K562 (cell line): ENCODE data around the gene PI4KA. TPM values are rescaled to one million over a fixed set of nuclear protein-coding genes. Genes with fewer than 3 reads are reported as not detected.

Experiments used
- BHLHE40 ChIP-seq: IDR thresholded peaks from 2 replicates; pipeline ENCODE4 v1.6.1; 2011; ENCODE audit warnings: low read length, improper control_type of control experiment
- CHD4 ChIP-seq: fragments of 200-600 bp; sonication (generic); IDR thresholded peaks from 3 replicates; pipeline ENCODE4 v1.6.1; 2012; ENCODE audit warnings: low read depth, mild to moderate bottlenecking, mixed read lengths, low read length, inconsistent platforms; ENCODE audit not compliant: insufficient read depth, insufficient replicate concordance, poor library complexity, severe bottlenecking
- EP400 ChIP-seq: fragments of 450-650 bp; IDR thresholded peaks from 2 replicates; pipeline ENCODE4 v1.6.1; 2017; ENCODE audit warnings: antibody characterized with exemption, mild to moderate bottlenecking, moderate library complexity
- FOXJ3 ChIP-seq: sonication (generic); formaldehyde crosslinking; IDR thresholded peaks from 2 replicates; pipeline ENCODE4 v1.4.0; 2020; ENCODE audit warnings: mild to moderate bottlenecking, missing genetic modification reagents
- HCFC1 ChIP-seq: IDR thresholded peaks from 2 replicates; pipeline ENCODE4 v1.6.1; 2012; ENCODE audit warnings: low read depth, low read length, improper control_type of control experiment
- TAF1 ChIP-seq: IDR thresholded peaks from 2 replicates; pipeline ENCODE4 v1.6.1; 2011; ENCODE audit warnings: mild to moderate bottlenecking, low read length, moderate library complexity; ENCODE audit not compliant: insufficient read depth, control insufficient read depth, severe bottlenecking; ENCODE audit errors: extremely low read depth
- U2AF2 ChIP-seq: fragments of 200-400 bp; formaldehyde crosslinking; optimal IDR thresholded peaks from 2 replicates; pipeline ENCODE3; 2017; ENCODE audit warnings: low read depth, mild to moderate bottlenecking, low read length
- ZNF121 ChIP-seq: sonication (generic); formaldehyde crosslinking; conservative IDR thresholded peaks from 2 replicates; pipeline ENCODE4 v1.8.0; 2022; ENCODE audit warnings: missing genetic modification reagents
- polyA plus RNA-seq, 8 experiments: library from polyadenylated mRNA; depleted of rRNA in 4 of 8; stranded (reverse) in 5 of 8; unstranded in 3 of 8; fragments of >200 nt; fragmentation: Nextera tagmentation in 2 of 8; fragmentation: Illumina TruSeq in 1 of 8; extraction: Ambion mirVana in 2 of 8; extraction: Trizol in 1 of 8; gene quantifications; 2 replicates each; pipeline versions ENCODE4 v1.2.1 to v1.2.3, GENCODE V29; 2011 to 2014; ENCODE audit warnings: inconsistent platforms in 1 of 8, missing spikeins in 1 of 8
- total RNA-seq, 7 experiments: library from RNA; depleted of rRNA in 6 of 7; stranded (reverse); fragments of >200 nt in 6 of 7; fragmentation: Illumina TruSeq in 2 of 7; extraction: Trizol in 2 of 7; gene quantifications; 2 replicates each; pipeline versions ENCODE4 v1.2.1 to v1.2.3, GENCODE V29; 2011 to 2021; ENCODE audit warnings: low replicate concordance in 1 of 7
- TF ChIP-seq, protein P1 (sequence below), 2 experiments: fragments of 450-650 bp in 1 of 2; IDR thresholded peaks; 2 replicates each; pipeline ENCODE4 v1.6.1; 2011 to 2017; ENCODE audit warnings: low read depth in 2 of 2, antibody characterized with exemption in 1 of 2, borderline replicate concordance in 1 of 2, low read length in 1 of 2, mild to moderate bottlenecking in 1 of 2, mixed read lengths in 1 of 2; ENCODE audit not compliant: control insufficient read depth in 1 of 2
- TF ChIP-seq, protein P2 (sequence below): fragments of 250-450 bp; sonication (Bioruptor Pico); IDR thresholded peaks from 2 replicates; pipeline ENCODE4 v1.9.0; 2021; ENCODE audit warnings: mild to moderate bottlenecking, inconsistent platforms
- TF ChIP-seq, protein P3 (sequence below): conservative IDR thresholded peaks from 2 replicates; pipeline ENCODE4 v1.6.1; 2011; ENCODE audit warnings: low read depth, mild to moderate bottlenecking, low read length; ENCODE audit not compliant: control insufficient read depth
- TF ChIP-seq, protein P4 (sequence below): IDR thresholded peaks from 3 replicates; pipeline ENCODE4 v1.6.1; 2011; ENCODE audit warnings: borderline replicate concordance, mild to moderate bottlenecking; ENCODE audit not compliant: insufficient read length, insufficient read depth

PI4KA gene
- total and polyA plus RNA-seq, 9 of the 15 experiments (the other 6 are each of a cell fraction or from before 2014, with no cell fraction given), result 7.3 to 187 (median 84.7) TPM

DNA sequence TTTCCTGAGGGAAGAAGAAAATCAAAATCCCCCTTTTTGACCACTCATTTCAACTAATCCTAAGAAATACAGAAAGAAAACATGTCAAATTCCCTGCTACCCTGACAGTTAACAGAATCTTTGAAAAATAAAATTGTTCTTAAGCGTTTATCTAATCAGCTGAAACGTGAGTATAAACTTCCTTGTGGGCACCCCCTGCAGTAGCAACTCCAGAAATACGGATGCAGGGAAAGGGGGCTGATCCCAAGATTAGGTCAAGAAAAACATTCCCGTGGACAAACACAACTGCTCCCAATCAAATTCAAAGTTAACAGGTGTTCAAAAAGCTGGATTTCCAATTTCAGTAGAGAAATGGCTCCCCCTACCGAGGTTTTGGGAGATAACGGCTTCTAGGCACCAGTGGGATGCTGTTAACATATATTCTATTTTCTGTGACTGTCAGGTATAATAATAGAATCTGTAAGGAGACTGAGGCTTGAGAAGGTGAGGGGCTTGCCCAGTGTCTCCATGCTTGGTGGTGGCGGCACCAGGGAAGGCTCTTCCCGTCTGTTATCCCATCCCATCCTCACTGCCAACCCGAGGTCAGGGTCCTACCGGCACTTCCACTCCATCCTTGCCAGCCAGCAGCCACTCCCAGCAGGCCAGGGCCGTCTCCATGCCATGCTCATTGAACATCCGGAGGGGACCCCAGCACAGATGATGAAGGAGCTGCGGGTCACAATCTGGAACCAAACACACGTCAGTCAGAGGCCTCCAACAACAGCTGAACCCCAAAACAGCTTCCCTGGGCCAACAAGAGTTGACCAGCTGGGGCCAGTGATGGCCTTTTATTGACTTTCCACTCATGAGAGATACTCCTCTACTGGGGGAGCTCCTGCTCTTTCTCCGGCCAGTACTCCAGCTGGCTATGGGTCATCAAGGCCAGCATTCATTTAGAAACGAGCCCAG, 116.7 kb downstream of the PI4KA start (continued):
- TF ChIP-seq, protein P1, sequence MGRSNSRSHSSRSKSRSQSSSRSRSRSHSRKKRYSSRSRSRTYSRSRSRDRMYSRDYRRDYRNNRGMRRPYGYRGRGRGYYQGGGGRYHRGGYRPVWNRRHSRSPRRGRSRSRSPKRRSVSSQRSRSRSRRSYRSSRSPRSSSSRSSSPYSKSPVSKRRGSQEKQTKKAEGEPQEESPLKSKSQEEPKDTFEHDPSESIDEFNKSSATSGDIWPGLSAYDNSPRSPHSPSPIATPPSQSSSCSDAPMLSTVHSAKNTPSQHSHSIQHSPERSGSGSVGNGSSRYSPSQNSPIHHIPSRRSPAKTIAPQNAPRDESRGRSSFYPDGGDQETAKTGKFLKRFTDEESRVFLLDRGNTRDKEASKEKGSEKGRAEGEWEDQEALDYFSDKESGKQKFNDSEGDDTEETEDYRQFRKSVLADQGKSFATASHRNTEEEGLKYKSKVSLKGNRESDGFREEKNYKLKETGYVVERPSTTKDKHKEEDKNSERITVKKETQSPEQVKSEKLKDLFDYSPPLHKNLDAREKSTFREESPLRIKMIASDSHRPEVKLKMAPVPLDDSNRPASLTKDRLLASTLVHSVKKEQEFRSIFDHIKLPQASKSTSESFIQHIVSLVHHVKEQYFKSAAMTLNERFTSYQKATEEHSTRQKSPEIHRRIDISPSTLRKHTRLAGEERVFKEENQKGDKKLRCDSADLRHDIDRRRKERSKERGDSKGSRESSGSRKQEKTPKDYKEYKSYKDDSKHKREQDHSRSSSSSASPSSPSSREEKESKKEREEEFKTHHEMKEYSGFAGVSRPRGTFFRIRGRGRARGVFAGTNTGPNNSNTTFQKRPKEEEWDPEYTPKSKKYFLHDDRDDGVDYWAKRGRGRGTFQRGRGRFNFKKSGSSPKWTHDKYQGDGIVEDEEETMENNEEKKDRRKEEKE (IDR thresholded peaks at IDR 0.05; ENCODE audit: borderline replicate concordance in 1 of 2, control insufficient read depth in 1 of 2, low read depth in 2 of 2, low read length in 1 of 2), result no peak
- TF ChIP-seq TAF1 (no peak), EP400 (no peak), U2AF2 (no peak), FOXJ3 (CRISPR knock-in tag) (peak; percentile 46; the same call in 1 of the 2 replicates), HCFC1 (0 out of 2 replicates have a peak, but pooled peaks have one; percentile 28), ZNF121 (CRISPR knock-in tag) (no peak), BHLHE40 (no peak; the same call in 1 of the 2 replicates), CHD4 (no peak)
- TF ChIP-seq, protein P2, sequence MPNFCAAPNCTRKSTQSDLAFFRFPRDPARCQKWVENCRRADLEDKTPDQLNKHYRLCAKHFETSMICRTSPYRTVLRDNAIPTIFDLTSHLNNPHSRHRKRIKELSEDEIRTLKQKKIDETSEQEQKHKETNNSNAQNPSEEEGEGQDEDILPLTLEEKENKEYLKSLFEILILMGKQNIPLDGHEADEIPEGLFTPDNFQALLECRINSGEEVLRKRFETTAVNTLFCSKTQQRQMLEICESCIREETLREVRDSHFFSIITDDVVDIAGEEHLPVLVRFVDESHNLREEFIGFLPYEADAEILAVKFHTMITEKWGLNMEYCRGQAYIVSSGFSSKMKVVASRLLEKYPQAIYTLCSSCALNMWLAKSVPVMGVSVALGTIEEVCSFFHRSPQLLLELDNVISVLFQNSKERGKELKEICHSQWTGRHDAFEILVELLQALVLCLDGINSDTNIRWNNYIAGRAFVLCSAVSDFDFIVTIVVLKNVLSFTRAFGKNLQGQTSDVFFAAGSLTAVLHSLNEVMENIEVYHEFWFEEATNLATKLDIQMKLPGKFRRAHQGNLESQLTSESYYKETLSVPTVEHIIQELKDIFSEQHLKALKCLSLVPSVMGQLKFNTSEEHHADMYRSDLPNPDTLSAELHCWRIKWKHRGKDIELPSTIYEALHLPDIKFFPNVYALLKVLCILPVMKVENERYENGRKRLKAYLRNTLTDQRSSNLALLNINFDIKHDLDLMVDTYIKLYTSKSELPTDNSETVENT (CRISPR knock-in tag), result peak; percentile 33; the same call in 1 of the 2 replicates
- TF ChIP-seq, protein P3, sequence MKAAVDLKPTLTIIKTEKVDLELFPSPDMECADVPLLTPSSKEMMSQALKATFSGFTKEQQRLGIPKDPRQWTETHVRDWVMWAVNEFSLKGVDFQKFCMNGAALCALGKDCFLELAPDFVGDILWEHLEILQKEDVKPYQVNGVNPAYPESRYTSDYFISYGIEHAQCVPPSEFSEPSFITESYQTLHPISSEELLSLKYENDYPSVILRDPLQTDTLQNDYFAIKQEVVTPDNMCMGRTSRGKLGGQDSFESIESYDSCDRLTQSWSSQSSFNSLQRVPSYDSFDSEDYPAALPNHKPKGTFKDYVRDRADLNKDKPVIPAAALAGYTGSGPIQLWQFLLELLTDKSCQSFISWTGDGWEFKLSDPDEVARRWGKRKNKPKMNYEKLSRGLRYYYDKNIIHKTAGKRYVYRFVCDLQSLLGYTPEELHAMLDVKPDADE, result no peak
- TF ChIP-seq, protein P4, sequence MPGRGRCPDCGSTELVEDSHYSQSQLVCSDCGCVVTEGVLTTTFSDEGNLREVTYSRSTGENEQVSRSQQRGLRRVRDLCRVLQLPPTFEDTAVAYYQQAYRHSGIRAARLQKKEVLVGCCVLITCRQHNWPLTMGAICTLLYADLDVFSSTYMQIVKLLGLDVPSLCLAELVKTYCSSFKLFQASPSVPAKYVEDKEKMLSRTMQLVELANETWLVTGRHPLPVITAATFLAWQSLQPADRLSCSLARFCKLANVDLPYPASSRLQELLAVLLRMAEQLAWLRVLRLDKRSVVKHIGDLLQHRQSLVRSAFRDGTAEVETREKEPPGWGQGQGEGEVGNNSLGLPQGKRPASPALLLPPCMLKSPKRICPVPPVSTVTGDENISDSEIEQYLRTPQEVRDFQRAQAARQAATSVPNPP, result no peak
